T-cell (primary cell): Measurements from ENCODE around the gene ISOC2. TPM values are rescaled to one million over a fixed set of nuclear protein-coding genes. Genes with fewer than 3 reads are reported as not detected.
"Not testable (repeated sequence)": the region's sequence is repeated elsewhere in the genome, so short reads cannot be mapped to it uniquely, and the experiment has no call there.

Experiments
- ATAC-seq, 4 experiments: fragments of 200-7000 bp in 3 of 4; fragments of 150-1000 bp in 1 of 4; cut with Tn5 transposase; replicated peaks in 1 of 4; 1 replicate in 3 of 4; 2 replicates in 1 of 4; pipeline ENCODE4 v1.10.0; 2021; ENCODE audit warnings: moderate library complexity in 3 of 4, mild to moderate bottlenecking in 2 of 4, moderate number of reproducible peaks in 1 of 4
- CTCF ChIA-PET, 2 donors: fragments of 300-600 bp; sonication (Branson Sonifier 250); formaldehyde crosslinking; loops; one replicate each; lab custom pipeline; 2022; ENCODE audit warnings: antibody characterized with exemption in 2 of 2; lab: Charles Lee
- POLR2A ChIA-PET, 2 donors: fragments of 300-600 bp; sonication (Branson Sonifier 250); formaldehyde crosslinking; loops; one replicate each; lab custom pipeline; 2022; ENCODE audit warnings: antibody characterized with exemption in 2 of 2; lab: Charles Lee
- DNase-seq, 35 experiments: peaks; one replicate each; pipeline versions ENCODE4 v3.0.0 to v3.0.0-alpha.2; 2013 to 2023
- H3K27ac ChIP-seq: one replicate; pipeline ENCODE4 v1.5.1; 2013; ENCODE audit warnings: low read length
- H3K27me3 ChIP-seq, 2 experiments: replicated peaks in 1 of 2; 1 replicate in 1 of 2; 2 replicates in 1 of 2; pipeline versions ENCODE4 v1.6.1 to v1.7.0; 2013; ENCODE audit warnings: low read length in 1 of 2, mixed read lengths in 1 of 2; ENCODE audit not compliant: control insufficient read depth in 2 of 2, insufficient read depth in 2 of 2; ENCODE audit errors: extremely low read depth in 1 of 2
- H3K36me3 ChIP-seq, 2 donors: 1 replicate in 1 of 2; 2 replicates in 1 of 2; pipeline versions ENCODE4 v1.6.1 to v1.7.0; 2013; ENCODE audit warnings: low read length in 1 of 2; ENCODE audit not compliant: control insufficient read depth in 2 of 2, insufficient read depth in 1 of 2; ENCODE audit errors: extremely low read depth in 1 of 2
- H3K4me1 ChIP-seq, 2 experiments: 1 replicate in 1 of 2; 2 replicates in 1 of 2; pipeline versions ENCODE4 v1.6.1 to v1.7.0; 2013; ENCODE audit warnings: low read length in 2 of 2, mixed read lengths in 1 of 2; ENCODE audit not compliant: insufficient read depth in 2 of 2, control insufficient read depth in 1 of 2; ENCODE audit errors: extremely low read depth in 1 of 2
- H3K4me3 ChIP-seq, 2 donors: 1 replicate in 1 of 2; 2 replicates in 1 of 2; pipeline versions ENCODE4 v1.5.1 to v1.7.0; 2013; ENCODE audit warnings: mild to moderate bottlenecking in 2 of 2, low read length in 1 of 2, moderate library complexity in 1 of 2; ENCODE audit not compliant: control insufficient read depth in 1 of 2; ENCODE audit errors: extremely low read depth in 1 of 2
- H3K9me3 ChIP-seq: 2 replicates; pipeline ENCODE4 v1.7.0; 2013
- H3K27ac Mint-ChIP-seq, 2 donors: one replicate each; pipeline ENCODE4 v1.8.0; 2020 to 2021; ENCODE audit warnings: mild to moderate bottlenecking in 2 of 2, mixed read lengths in 2 of 2
- H3K27me3 Mint-ChIP-seq, 2 donors: one replicate each; pipeline ENCODE4 v1.8.0; 2021 to 2022; ENCODE audit warnings: mixed read lengths in 2 of 2
- H3K36me3 Mint-ChIP-seq: one replicate; pipeline ENCODE4 v1.8.0; 2021; ENCODE audit warnings: mixed read lengths
- H3K4me1 Mint-ChIP-seq, 3 donors: one replicate each; pipeline ENCODE4 v1.8.0; 2020 to 2022; ENCODE audit warnings: mixed read lengths in 3 of 3, mild to moderate bottlenecking in 1 of 3
- H3K4me3 Mint-ChIP-seq, 3 donors: one replicate each; pipeline ENCODE4 v1.8.0; 2020 to 2022; ENCODE audit warnings: mild to moderate bottlenecking in 3 of 3, mixed read lengths in 3 of 3, moderate library complexity in 3 of 3
- H3K9me3 Mint-ChIP-seq, 3 donors: one replicate each; pipeline ENCODE4 v1.8.0; 2020 to 2022; ENCODE audit warnings: mixed read lengths in 3 of 3
- WGBS: methylation state at CpG from one replicate; pipeline ENCODE4 v1.1.5; 2013; ENCODE audit warnings: missing lambda C conversion rate; ENCODE audit not compliant: insufficient coverage; 5-methylcytosine and 5-hydroxymethylcytosine counted together
- total RNA-seq, 35 experiments: library from RNA in 6 of 35; stranded (reverse) in 6 of 35; fragments of 120-200 nt in 1 of 35; gene quantifications; one replicate each; pipeline versions ENCODE4 v1.2.1 to v1.2.4 and lab custom pipeline; 2013 to 2026

The ISOC2 gene
- total RNA-seq, 5 donors from 2014 or later (not counting 1 experiment from before 2014, with no cell fraction given) = 6.8 to 18.9 (median 14.7) TPM

DNA sequence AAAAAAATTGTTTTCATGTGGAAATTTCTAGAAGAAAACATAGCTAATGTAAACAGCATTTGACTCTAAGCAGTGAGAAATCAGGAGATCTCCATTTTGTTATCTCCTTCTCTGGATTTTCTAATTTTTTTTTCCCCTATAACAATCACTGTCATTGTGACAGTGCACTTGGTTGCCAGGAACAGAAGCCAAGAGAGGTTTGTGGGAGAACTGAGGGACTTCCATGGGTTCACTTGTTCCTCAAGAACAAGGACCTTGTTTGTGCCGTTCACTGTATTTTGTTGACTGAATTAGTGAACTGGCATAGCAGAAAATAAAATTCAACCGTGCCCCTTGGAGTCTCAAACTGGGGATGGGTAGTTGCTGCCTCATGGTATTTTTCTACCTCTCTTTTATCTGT, 35.4 kb downstream of the ISOC2 start:
- Mint-ChIP-seq H3K36me3 (no peaks in the 10 kb centered on the region), H3K9me3 (no peaks in the 10 kb centered on the region), H3K27me3 (peaks cover 15 to 21% of the 10 kb centered on the region in 2 donors), H3K4me3 (no peak overlapping the region), H3K27ac (no peak overlapping the region), H3K4me1 (peaks cover 11 to 12% (median 12%) of the 10 kb centered on the region in 3 donors)
- peaks cover 6 to 15% of the 10 kb centered on the region in 2 experiments for H3K4me1 ChIP-seq
- ChIA-PET CTCF (no interaction called here), POLR2A (interaction anchor here in 1 of 2 donors (0.6 kb wide), 2 partner anchors 39 to 51 kb away, joined by 3 to 4 read pairs; no protein-coding TSS in a partner anchor)
- no peaks in the 10 kb centered on the region for H3K9me3 ChIP-seq
- no CpG with 5 or more reads among the region's 2 CpGs for WGBS
- no peak overlapping the region for H3K27ac ChIP-seq
- DNase-seq (no peak), ATAC-seq (no peak)
- peaks cover under 1 to 41% of the 10 kb centered on the region in 2 experiments for H3K27me3 ChIP-seq
- H3K36me3 ChIP-seq = no peaks in the 10 kb centered on the region
- no peak overlapping the region for H3K4me3 ChIP-seq

GRCh38 chr19:55424518-55424917, 36.9 kb downstream of the ISOC2 start:
- no peak for DNase-seq
- H3K27me3 ChIP-seq = peaks cover 0 to 31% of the 10 kb centered on the region in 2 experiments

DNA sequence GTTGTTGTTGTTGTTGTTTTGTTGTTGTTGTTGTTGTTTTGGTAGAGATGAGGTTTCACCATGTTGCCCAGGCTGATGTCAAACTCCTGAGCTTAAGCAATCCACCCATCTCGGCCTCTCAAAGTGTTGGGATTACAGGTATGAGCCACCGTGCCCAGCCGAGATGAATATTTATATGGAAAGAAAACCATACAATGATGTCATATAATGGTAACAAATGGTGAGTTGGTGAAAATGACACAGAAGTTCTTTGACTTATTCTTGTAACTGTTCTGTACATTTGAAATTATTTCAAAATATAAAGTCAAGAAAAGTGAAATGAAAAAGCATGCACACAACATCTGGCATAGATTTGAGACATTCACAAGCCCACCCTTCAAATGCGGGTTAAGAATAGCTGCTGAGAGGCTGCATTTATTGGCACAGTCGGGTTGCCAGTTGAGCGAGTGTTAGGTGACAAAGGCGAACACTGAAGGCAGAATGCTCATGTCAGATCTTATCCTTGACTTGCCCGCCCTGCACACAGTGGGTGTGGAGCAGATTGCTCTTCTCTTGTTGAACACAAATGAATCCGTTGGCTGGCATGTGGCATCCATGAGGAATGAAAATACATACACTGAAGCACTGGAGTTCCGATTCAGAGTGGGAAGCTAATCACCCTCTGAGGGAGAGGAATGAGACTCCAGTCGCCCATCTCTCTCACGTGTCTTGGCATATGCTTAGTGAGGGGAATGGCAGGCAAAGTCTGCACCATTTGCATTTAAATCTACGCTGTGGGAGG, 38.0 kb downstream of the ISOC2 start:
- H3K4me3 Mint-ChIP-seq = no peak overlapping the region
- H3K27me3 Mint-ChIP-seq = peaks cover 1 to 2% of the 10 kb centered on the region in 2 donors
- H3K36me3 Mint-ChIP-seq = no peaks in the 10 kb centered on the region
- WGBS = 76% methylated on average over 4 of the region's 13 CpGs
- peak overlapping the region in 1 of 2 donors; percentile 43 for H3K27ac Mint-ChIP-seq
- ATAC-seq = no peak
- no peak overlapping the region for H3K27ac ChIP-seq
- H3K36me3 ChIP-seq = no peaks in the 10 kb centered on the region
- ChIA-PET CTCF (interaction anchor here in 1 of 2 donors (0.7 kb wide), 1 partner anchor 18 kb away, joined by 4 read pairs; no protein-coding TSS in a partner anchor), POLR2A (no interaction called here)
- H3K9me3 ChIP-seq = no peaks in the 10 kb centered on the region
- no peaks in the 10 kb centered on the region for H3K9me3 Mint-ChIP-seq
- no peak for DNase-seq
- H3K4me1 Mint-ChIP-seq = peaks cover 19 to 27% (median 22%) of the 10 kb centered on the region in 3 donors
- H3K27me3 ChIP-seq = peaks cover 0 to 30% of the 10 kb centered on the region in 2 experiments
- H3K4me1 ChIP-seq = peaks cover 17 to 26% of the 10 kb centered on the region in 2 experiments
- H3K4me3 ChIP-seq = no peak overlapping the region

More at GRCh38 chr19:55424518-55424917, 36.9 kb downstream of the ISOC2 start:
- no peaks in the 10 kb centered on the region for H3K36me3 ChIP-seq
- no peak for ATAC-seq
- H3K4me3 ChIP-seq = no peak overlapping the region
- H3K9me3 ChIP-seq = no peaks in the 10 kb centered on the region
- Mint-ChIP-seq H3K36me3 (no peaks in the 10 kb centered on the region), H3K4me1 (peaks cover 17 to 25% (median 21%) of the 10 kb centered on the region in 3 donors), H3K9me3 (no peaks in the 10 kb centered on the region), H3K27me3 (peaks cover 6 to 9% of the 10 kb centered on the region in 2 donors), H3K27ac (no peak overlapping the region), H3K4me3 (no peak overlapping the region)
- CTCF ChIA-PET = no interaction called here
- POLR2A ChIA-PET = no interaction called here
- H3K27ac ChIP-seq = no peak overlapping the region
- H3K4me1 ChIP-seq = peaks cover 17 to 24% of the 10 kb centered on the region in 2 experiments
- whole genome bisulfite sequencing = 100% methylated on average over 2 of the region's 3 CpGs

GRCh38 chr19:55421281-55421680, 40.2 kb downstream of the ISOC2 start:
- ATAC-seq (peak; percentile 86 to 97 (median 93)), DNase-seq (peak in 27 of 35 experiments; percentile 9 to 66 (median 33))
- Mint-ChIP-seq H3K4me1 (peaks cover 24 to 32% (median 27%) of the 10 kb centered on the region in 3 donors), H3K4me3 (peak overlapping the region in 1 of 3 donors; percentile 77), H3K27ac (peak overlapping the region; percentile 37 to 80)
- H3K36me3 Mint-ChIP-seq, H3K27ac ChIP-seq, H3K27me3 Mint-ChIP-seq, H3K9me3 ChIP-seq, H3K9me3 Mint-ChIP-seq, H3K36me3 ChIP-seq: not testable (repeated sequence)
- Histone ChIP-seq H3K27me3 (peaks cover 0 to 34% of the 10 kb centered on the region in 2 experiments), H3K4me3 (peak overlapping the region in 1 of 2 donors; percentile 28), H3K4me1 (peaks cover 17 to 31% of the 10 kb centered on the region in 2 experiments)
- 0% methylated on average over 3 of the region's 4 CpGs for WGBS
- ChIA-PET POLR2A (interaction anchor here in 1 of 2 donors (0.6 kb wide), 2 partner anchors 15 to 167 kb away, joined by 3 to 4 read pairs; no protein-coding TSS in a partner anchor), CTCF (interaction anchor here in 1 of 2 donors (0.6 kb wide), 1 partner anchor 84 kb away, joined by 3 read pairs; no protein-coding TSS in a partner anchor)

GRCh38 chr19:55419624-55420236, 41.7 kb downstream of the ISOC2 start:
- no peak for ATAC-seq
- H3K4me1 ChIP-seq = peaks cover 17 to 31% of the 10 kb centered on the region in 2 experiments
- ChIA-PET POLR2A (interaction anchor here in 1 of 2 donors (0.6 kb wide), 1 partner anchor 60 kb away, joined by 4 read pairs; no protein-coding TSS in a partner anchor), CTCF (interaction anchor here in 1 of 2 donors (0.7 to 1.2 kb wide), 3 partner anchors 11 to 278 kb away, joined by 3 to 5 read pairs (median 5); no protein-coding TSS in a partner anchor)
- Mint-ChIP-seq H3K4me3 (no peak overlapping the region), H3K27ac (no peak overlapping the region), H3K36me3 (no peaks in the 10 kb centered on the region), H3K27me3 (no peaks in the 10 kb centered on the region), H3K4me1 (peaks cover 24 to 32% (median 27%) of the 10 kb centered on the region in 3 donors), H3K9me3 (no peaks in the 10 kb centered on the region)
- no peak overlapping the region for H3K4me3 ChIP-seq
- no peaks in the 10 kb centered on the region for H3K36me3 ChIP-seq
- 86% methylated on average over 5 of the region's 5 CpGs for WGBS
- H3K27ac ChIP-seq = no peak overlapping the region
- peaks cover 0 to 31% of the 10 kb centered on the region in 2 experiments for H3K27me3 ChIP-seq
- no peaks in the 10 kb centered on the region for H3K9me3 ChIP-seq
- DNase-seq = no peak

DNA sequence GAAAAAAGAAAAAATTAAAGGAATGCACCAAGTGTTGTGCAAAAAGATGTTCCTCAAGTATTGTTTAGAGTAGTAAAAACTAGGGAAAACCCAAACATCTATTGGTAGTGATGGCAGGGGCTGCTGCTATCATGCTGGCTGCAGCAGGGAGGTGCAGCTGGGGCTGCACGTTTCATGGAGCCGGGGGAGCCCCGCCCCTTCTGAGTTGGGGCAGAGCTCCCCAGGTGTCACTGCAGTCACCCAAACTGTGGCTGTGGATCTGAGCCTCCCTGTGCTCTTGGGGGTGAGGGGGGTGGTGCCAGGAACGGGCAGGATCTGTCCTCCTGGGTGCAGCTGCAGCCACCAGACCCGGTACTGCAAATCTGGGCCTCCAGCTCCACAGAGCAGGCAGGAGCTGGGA, 42.3 kb downstream of the ISOC2 start:
- no peaks in the 10 kb centered on the region for H3K9me3 ChIP-seq

More for the DNA sequence above, 42.3 kb downstream of the ISOC2 start:
- DNase-seq (no peak), ATAC-seq (no peak)
- 59% methylated on average over 3 of the region's 5 CpGs for WGBS
- POLR2A ChIA-PET = interaction anchor here in 1 of 2 donors (0.6 kb wide), 2 partner anchors 20 to 60 kb away, joined by 4 to 6 read pairs; no protein-coding TSS in a partner anchor
- CTCF ChIA-PET = interaction anchor here (0.7 to 1.2 kb wide), 3 partner anchors 85 to 278 kb away, joined by 3 to 6 read pairs (median 5); no protein-coding TSS in a partner anchor
- Mint-ChIP-seq H3K4me3 (no peak overlapping the region), H3K9me3 (no peaks in the 10 kb centered on the region), H3K36me3 (no peaks in the 10 kb centered on the region), H3K4me1 (peaks cover 24 to 32% (median 27%) of the 10 kb centered on the region in 3 donors), H3K27ac (no peak overlapping the region), H3K27me3 (no peaks in the 10 kb centered on the region)
- H3K27me3 ChIP-seq = peaks cover 0 to 26% of the 10 kb centered on the region in 2 experiments
- H3K27ac ChIP-seq = no peak overlapping the region
- H3K4me1 ChIP-seq = peaks cover 17 to 31% of the 10 kb centered on the region in 2 experiments
- H3K4me3 ChIP-seq = no peak overlapping the region
- no peaks in the 10 kb centered on the region for H3K36me3 ChIP-seq
